ENCODE results near the gene NCOA7. TPM values are rescaled to one million over a fixed set of nuclear protein-coding genes. Genes with fewer than 3 reads are reported as not detected.

The NCOA7 gene
- total RNA-seq, 1 experiment from 2014 or later = 13.8 TPM

GRCh38 chr6:125747589-125748405 lies 43.0 kb upstream of the NCOA7 start:
- Histone ChIP-seq H3K27me3 (ENCODE audit: insufficient read depth, low read length) (peaks cover 63% of the 10 kb centered on the region), H4K20me1 (ENCODE audit: insufficient read depth) (no peaks in the 10 kb centered on the region), H3K9me2 (ENCODE audit: insufficient read depth) (no peaks in the 10 kb centered on the region), H2AFZ (ENCODE audit: low read depth, low read length, poor library complexity, severe bottlenecking) (no peak overlapping the region), H3K4me3 (replicated peaks in 1 of 2; ENCODE audit: low read depth in 1 of 2, low read length in 2 of 2) (no peak overlapping the region), H3K27ac (ENCODE audit: low read depth, low read length) (no peak overlapping the region), H3K4me1 (ENCODE audit: control insufficient read depth in 1 of 2, insufficient read depth in 2 of 2, low read length in 2 of 2) (peaks cover 0 to 10% of the 10 kb centered on the region in 2 experiments; a peak in 2 of 4 replicates), H3K36me3 (ENCODE audit: control insufficient read depth in 1 of 2, insufficient read depth in 2 of 2, low read length in 2 of 2) (no peaks in the 10 kb centered on the region), H3K9ac (ENCODE audit: low read length) (no peak overlapping the region), H3K79me2 (ENCODE audit: insufficient read depth, low read length) (no peaks in the 10 kb centered on the region), H3K9me3 (ENCODE audit: control insufficient read depth in 1 of 2, insufficient read depth in 1 of 2, low read depth in 1 of 2, low read length in 2 of 2) (no peaks in the 10 kb centered on the region), H3K4me2 (ENCODE audit: low read length) (peak overlapping the region; percentile 64; the same call in 1 of the 2 replicates)
- ChIA-PET RAD21 (ENCODE audit: low non-redundant PET in 1 of 2, low total read pairs in 2 of 2, uncharacterized antibody in 2 of 2, unreplicated experiment in 2 of 2) (no interaction called here), CTCF (no interaction called here), POLR2A (no interaction called here)
- DNase-seq (ENCODE audit: low read depth, low spot score) (no peak), ATAC-seq (no peak)
- no peak for TF ChIP-seq EGR1 (IDR thresholded peaks at IDR 0.05; ENCODE audit: low read depth)
- TF ChIP-seq REST (IDR thresholded peaks at IDR 0.05; ENCODE audit: low read depth) = no peak
- TF ChIP-seq POLR2AphosphoS5 (IDR thresholded peaks at IDR 0.05; ENCODE audit: low read depth, low read length) = no peak
- TF ChIP-seq FOSL1 (IDR thresholded peaks at IDR 0.05; ENCODE audit: low read depth) = no peak
- intact Hi-C loops (cut with micrococcal nuclease) = no loop called here
- no TSS peak for BruUV-seq (replicated peaks)
